RKO (cell line): ENCODE data around the gene RRAGD.

Source experiments
- DNase-seq: peaks from one replicate; pipeline ENCODE4 v3.0.0-alpha.2; 2016; ENCODE audit warnings: low spot score

RRAGD gene

GRCh38 chr6:89412071-89413005 lies at the start of gene RRAGD:
RRAGD (minus strand) TSS chr6:89412273; CDS start chr6:89411993, 280 bp downstream.
- no peak for DNase-seq

GRCh38 chr6:89460713-89461112 lies 48.6 kb upstream of the RRAGD start:
- no peak for DNase-seq

- DNase-seq: no peak
Observed at GRCh38 chr6:89459501-89459900, 47.4 kb upstream of the RRAGD start.

- DNase-seq: no peak
Observed at GRCh38 chr6:89458704-89459103, 46.6 kb upstream of the RRAGD start.

GRCh38 chr6:89454300-89454699 lies 42.2 kb upstream of the RRAGD start:
- no peak for DNase-seq

- no peak for DNase-seq
Observed at GRCh38 chr6:89452281-89452680, 40.2 kb upstream of the RRAGD start.

GRCh38 chr6:89449193-89449592 lies 37.1 kb upstream of the RRAGD start:
- DNase-seq: no peak

GRCh38 chr6:89443658-89444057 lies 31.6 kb upstream of the RRAGD start:
- no peak for DNase-seq

- no peak for DNase-seq
Observed at GRCh38 chr6:89440200-89440599, 28.1 kb upstream of the RRAGD start.

GRCh38 chr6:89439014-89439413 lies 26.9 kb upstream of the RRAGD start:
- no peak for DNase-seq

GRCh38 chr6:89438248-89438647 lies 26.2 kb upstream of the RRAGD start:
- DNase-seq: no peak

- no peak for DNase-seq
Observed at GRCh38 chr6:89436226-89436625, 24.2 kb upstream of the RRAGD start.

GRCh38 chr6:89434954-89435353 lies 22.9 kb upstream of the RRAGD start:
- no peak for DNase-seq

- no peak for DNase-seq
Observed at GRCh38 chr6:89434150-89434499, 22.1 kb upstream of the RRAGD start.

GRCh38 chr6:89433252-89434149 lies 21.4 kb upstream of the RRAGD start:
- no peak for DNase-seq

GRCh38 chr6:89432875-89433251 lies 20.8 kb upstream of the RRAGD start, which contains the start of gene ANKRD6:
ANKRD6 (plus strand) TSS chr6:89433152; CDS start chr6:89566977, 133,825 bp downstream.
- DNase-seq: no peak

GRCh38 chr6:89430201-89430962 lies 18.3 kb upstream of the RRAGD start:
- DNase-seq: no peak

GRCh38 chr6:89416796-89417195 lies 4.7 kb upstream of the RRAGD start:
- no peak for DNase-seq

- DNase-seq: no peak
Observed at GRCh38 chr6:89415185-89415584, 3.1 kb upstream of the RRAGD start.

- no peak for DNase-seq
Observed at GRCh38 chr6:89414215-89414614, 2.1 kb upstream of the RRAGD start.

GRCh38 chr6:89413006-89413400 lies 930 bp upstream of the RRAGD start:
- DNase-seq: no peak
